GM19238 (cell line): ENCODE results near the gene PTPRN2.

ENCODE experiments used
- DNase-seq: peaks from one replicate; pipeline ENCODE4 v3.0.0; 2011; ENCODE audit warnings: low spot score; ENCODE audit not compliant: insufficient read length

PTPRN2 gene

GRCh38 chr7:157770716-157771320, 816.8 kb downstream of the PTPRN2 start:
- DNase-seq: no peak

- DNase-seq: no peak
Measured at GRCh38 chr7:157769526-157770215, 818.0 kb downstream of the PTPRN2 start.

GRCh38 chr7:157769086-157769485, 818.5 kb downstream of the PTPRN2 start:
- no peak for DNase-seq

- no peak for DNase-seq
Measured at GRCh38 chr7:157768198-157768597, 819.4 kb downstream of the PTPRN2 start.

- no peak for DNase-seq
Measured at GRCh38 chr7:157767506-157768197, 820.0 kb downstream of the PTPRN2 start.

GRCh38 chr7:157766098-157766497, 821.5 kb downstream of the PTPRN2 start:
- no peak for DNase-seq

GRCh38 chr7:157764946-157765537, 822.6 kb downstream of the PTPRN2 start:
- DNase-seq: no peak

- no peak for DNase-seq
Measured at GRCh38 chr7:157764193-157764592, 823.4 kb downstream of the PTPRN2 start.

GRCh38 chr7:157763279-157764000, 824.2 kb downstream of the PTPRN2 start:
- no peak for DNase-seq

GRCh38 chr7:157762824-157763223, 824.8 kb downstream of the PTPRN2 start:
- no peak for DNase-seq

- DNase-seq: no peak
Measured at GRCh38 chr7:157760004-157760730, 827.5 kb downstream of the PTPRN2 start.

- no peak for DNase-seq
Measured at GRCh38 chr7:157759246-157759805, 828.3 kb downstream of the PTPRN2 start.

GRCh38 chr7:157758468-157759245, 829.0 kb downstream of the PTPRN2 start:
- DNase-seq: no peak

GRCh38 chr7:157757776-157758467, 829.7 kb downstream of the PTPRN2 start:
- DNase-seq: no peak

- no peak for DNase-seq
Measured at GRCh38 chr7:157757211-157757610, 830.4 kb downstream of the PTPRN2 start.

- no peak for DNase-seq
Measured at GRCh38 chr7:157755741-157756140, 831.9 kb downstream of the PTPRN2 start.

GRCh38 chr7:157754416-157754790, 833.2 kb downstream of the PTPRN2 start:
- DNase-seq: no peak

- no peak for DNase-seq
Measured at GRCh38 chr7:157753713-157754415, 833.8 kb downstream of the PTPRN2 start.
